ENCODE data around the gene DCXR. TPM values are rescaled to one million over a fixed set of nuclear protein-coding genes. Genes with fewer than 3 reads are reported as not detected.

Gene DCXR
- total and polyA plus RNA-seq, 2 of the 13 experiments (the other 11 are each of a cell fraction or from before 2014, with no cell fraction given): 287 to 311 TPM

GRCh38 chr17:82023447-82024241, 13.9 kb downstream of the DCXR start (continued):
- TF ChIP-seq, protein P1, sequence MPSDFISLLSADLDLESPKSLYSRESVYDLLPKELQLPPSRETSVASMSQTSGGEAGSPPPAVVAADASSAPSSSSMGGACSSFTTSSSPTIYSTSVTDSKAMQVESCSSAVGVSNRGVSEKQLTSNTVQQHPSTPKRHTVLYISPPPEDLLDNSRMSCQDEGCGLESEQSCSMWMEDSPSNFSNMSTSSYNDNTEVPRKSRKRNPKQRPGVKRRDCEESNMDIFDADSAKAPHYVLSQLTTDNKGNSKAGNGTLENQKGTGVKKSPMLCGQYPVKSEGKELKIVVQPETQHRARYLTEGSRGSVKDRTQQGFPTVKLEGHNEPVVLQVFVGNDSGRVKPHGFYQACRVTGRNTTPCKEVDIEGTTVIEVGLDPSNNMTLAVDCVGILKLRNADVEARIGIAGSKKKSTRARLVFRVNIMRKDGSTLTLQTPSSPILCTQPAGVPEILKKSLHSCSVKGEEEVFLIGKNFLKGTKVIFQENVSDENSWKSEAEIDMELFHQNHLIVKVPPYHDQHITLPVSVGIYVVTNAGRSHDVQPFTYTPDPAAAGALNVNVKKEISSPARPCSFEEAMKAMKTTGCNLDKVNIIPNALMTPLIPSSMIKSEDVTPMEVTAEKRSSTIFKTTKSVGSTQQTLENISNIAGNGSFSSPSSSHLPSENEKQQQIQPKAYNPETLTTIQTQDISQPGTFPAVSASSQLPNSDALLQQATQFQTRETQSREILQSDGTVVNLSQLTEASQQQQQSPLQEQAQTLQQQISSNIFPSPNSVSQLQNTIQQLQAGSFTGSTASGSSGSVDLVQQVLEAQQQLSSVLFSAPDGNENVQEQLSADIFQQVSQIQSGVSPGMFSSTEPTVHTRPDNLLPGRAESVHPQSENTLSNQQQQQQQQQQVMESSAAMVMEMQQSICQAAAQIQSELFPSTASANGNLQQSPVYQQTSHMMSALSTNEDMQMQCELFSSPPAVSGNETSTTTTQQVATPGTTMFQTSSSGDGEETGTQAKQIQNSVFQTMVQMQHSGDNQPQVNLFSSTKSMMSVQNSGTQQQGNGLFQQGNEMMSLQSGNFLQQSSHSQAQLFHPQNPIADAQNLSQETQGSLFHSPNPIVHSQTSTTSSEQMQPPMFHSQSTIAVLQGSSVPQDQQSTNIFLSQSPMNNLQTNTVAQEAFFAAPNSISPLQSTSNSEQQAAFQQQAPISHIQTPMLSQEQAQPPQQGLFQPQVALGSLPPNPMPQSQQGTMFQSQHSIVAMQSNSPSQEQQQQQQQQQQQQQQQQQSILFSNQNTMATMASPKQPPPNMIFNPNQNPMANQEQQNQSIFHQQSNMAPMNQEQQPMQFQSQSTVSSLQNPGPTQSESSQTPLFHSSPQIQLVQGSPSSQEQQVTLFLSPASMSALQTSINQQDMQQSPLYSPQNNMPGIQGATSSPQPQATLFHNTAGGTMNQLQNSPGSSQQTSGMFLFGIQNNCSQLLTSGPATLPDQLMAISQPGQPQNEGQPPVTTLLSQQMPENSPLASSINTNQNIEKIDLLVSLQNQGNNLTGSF (CRISPR knock-in tag; IDR thresholded peaks at IDR 0.05): peak; percentile 37; the same call in 1 of the 2 replicates
- TF ChIP-seq KMT2B (CRISPR knock-in tag; IDR thresholded peaks at IDR 0.05): peak; percentile 25; the same call in 1 of the 2 replicates
- peak; percentile 58; the same call in 1 of the 2 replicates for TF ChIP-seq ZNF230 (CRISPR knock-in tag; IDR thresholded peaks at IDR 0.05)
- TF ChIP-seq THAP7 (CRISPR knock-in tag; IDR thresholded peaks at IDR 0.05): 0 out of 2 replicates have a peak, but pooled peaks have one; percentile 14
- no peak for TF ChIP-seq THYN1 (CRISPR knock-in tag; IDR thresholded peaks at IDR 0.05; ENCODE audit: borderline replicate concordance, low read depth)
- TF ChIP-seq, protein P2, sequence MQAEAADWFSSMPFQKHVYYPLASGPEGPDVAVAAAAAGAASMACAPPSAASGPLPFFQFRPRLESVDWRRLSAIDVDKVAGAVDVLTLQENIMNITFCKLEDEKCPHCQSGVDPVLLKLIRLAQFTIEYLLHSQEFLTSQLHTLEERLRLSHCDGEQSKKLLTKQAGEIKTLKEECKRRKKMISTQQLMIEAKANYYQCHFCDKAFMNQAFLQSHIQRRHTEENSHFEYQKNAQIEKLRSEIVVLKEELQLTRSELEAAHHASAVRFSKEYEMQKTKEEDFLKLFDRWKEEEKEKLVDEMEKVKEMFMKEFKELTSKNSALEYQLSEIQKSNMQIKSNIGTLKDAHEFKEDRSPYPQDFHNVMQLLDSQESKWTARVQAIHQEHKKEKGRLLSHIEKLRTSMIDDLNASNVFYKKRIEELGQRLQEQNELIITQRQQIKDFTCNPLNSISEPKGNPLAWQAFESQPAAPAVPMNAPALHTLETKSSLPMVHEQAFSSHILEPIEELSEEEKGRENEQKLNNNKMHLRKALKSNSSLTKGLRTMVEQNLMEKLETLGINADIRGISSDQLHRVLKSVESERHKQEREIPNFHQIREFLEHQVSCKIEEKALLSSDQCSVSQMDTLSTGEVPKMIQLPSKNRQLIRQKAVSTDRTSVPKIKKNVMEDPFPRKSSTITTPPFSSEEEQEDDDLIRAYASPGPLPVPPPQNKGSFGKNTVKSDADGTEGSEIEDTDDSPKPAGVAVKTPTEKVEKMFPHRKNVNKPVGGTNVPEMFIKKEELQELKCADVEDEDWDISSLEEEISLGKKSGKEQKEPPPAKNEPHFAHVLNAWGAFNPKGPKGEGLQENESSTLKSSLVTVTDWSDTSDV (CRISPR knock-in tag; IDR thresholded peaks at IDR 0.05): peak; percentile 78; the same call in 1 of the 2 replicates
- TF ChIP-seq GLI4 (CRISPR knock-in tag; IDR thresholded peaks at IDR 0.05; ENCODE audit: borderline replicate concordance): 0 out of 2 replicates have a peak, but pooled peaks have one; percentile 36
- TF ChIP-seq, protein P3, sequence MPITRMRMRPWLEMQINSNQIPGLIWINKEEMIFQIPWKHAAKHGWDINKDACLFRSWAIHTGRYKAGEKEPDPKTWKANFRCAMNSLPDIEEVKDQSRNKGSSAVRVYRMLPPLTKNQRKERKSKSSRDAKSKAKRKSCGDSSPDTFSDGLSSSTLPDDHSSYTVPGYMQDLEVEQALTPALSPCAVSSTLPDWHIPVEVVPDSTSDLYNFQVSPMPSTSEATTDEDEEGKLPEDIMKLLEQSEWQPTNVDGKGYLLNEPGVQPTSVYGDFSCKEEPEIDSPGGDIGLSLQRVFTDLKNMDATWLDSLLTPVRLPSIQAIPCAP (CRISPR knock-in tag; IDR thresholded peaks at IDR 0.05; ENCODE audit: low read depth): no peak
- TF ChIP-seq ZMAT3 (CRISPR knock-in tag; conservative IDR thresholded peaks at IDR 0.05): peak; percentile 37; the same call in 1 of the 2 replicates
- TF ChIP-seq ZBTB34 (CRISPR knock-in tag; IDR thresholded peaks at IDR 0.05): peak; percentile 64; the same call in 1 of the 2 replicates
- TF ChIP-seq KDM4B (CRISPR knock-in tag; IDR thresholded peaks at IDR 0.05): 0 out of 2 replicates have a peak, but pooled peaks have one; percentile 6
- TF ChIP-seq, protein P4, sequence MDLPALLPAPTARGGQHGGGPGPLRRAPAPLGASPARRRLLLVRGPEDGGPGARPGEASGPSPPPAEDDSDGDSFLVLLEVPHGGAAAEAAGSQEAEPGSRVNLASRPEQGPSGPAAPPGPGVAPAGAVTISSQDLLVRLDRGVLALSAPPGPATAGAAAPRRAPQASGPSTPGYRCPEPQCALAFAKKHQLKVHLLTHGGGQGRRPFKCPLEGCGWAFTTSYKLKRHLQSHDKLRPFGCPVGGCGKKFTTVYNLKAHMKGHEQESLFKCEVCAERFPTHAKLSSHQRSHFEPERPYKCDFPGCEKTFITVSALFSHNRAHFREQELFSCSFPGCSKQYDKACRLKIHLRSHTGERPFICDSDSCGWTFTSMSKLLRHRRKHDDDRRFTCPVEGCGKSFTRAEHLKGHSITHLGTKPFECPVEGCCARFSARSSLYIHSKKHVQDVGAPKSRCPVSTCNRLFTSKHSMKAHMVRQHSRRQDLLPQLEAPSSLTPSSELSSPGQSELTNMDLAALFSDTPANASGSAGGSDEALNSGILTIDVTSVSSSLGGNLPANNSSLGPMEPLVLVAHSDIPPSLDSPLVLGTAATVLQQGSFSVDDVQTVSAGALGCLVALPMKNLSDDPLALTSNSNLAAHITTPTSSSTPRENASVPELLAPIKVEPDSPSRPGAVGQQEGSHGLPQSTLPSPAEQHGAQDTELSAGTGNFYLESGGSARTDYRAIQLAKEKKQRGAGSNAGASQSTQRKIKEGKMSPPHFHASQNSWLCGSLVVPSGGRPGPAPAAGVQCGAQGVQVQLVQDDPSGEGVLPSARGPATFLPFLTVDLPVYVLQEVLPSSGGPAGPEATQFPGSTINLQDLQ (CRISPR knock-in tag; IDR thresholded peaks at IDR 0.05): peak; percentile 61; the same call in 1 of the 2 replicates
